ENCODE data around the gene KLRC4.
A peak's percentile ranks its signal among the peaks of the same experiment; 100 is the strongest.
"Not testable (repeated sequence)": the region's sequence is repeated elsewhere in the genome, so short reads cannot be mapped to it uniquely, and the experiment has no call there.

Gene KLRC4

GRCh38 chr12:10398168-10398567, 11.4 kb downstream of the KLRC4 start:
- no peak for TF ChIP-seq CTCF (IDR thresholded peaks at IDR 0.05; ENCODE audit: low read depth, low read length)
- no peak for DNase-seq (ENCODE audit: extremely low read depth, low read depth)

DNA sequence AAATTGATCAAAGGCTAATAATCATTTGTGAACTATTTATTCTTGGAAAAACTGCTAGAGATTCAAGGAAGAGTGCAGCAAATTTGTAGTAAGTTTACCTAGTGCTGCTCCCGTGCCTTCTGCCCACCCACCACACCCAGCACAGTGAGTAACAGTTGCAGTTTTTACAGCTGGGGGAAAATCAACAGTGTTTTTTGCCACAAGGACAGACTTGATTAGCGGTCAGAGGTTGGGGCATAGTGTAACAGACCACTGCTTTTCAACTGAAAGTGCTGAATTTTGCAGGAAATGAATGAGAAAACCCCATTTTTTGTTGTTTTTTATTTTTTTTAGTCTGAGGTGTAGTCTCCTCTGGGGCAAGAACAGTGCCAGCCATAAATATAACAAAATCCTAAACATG, 12.3 kb downstream of the KLRC4 start:
- no peak for DNase-seq (ENCODE audit: extremely low read depth, low read depth)

DNA sequence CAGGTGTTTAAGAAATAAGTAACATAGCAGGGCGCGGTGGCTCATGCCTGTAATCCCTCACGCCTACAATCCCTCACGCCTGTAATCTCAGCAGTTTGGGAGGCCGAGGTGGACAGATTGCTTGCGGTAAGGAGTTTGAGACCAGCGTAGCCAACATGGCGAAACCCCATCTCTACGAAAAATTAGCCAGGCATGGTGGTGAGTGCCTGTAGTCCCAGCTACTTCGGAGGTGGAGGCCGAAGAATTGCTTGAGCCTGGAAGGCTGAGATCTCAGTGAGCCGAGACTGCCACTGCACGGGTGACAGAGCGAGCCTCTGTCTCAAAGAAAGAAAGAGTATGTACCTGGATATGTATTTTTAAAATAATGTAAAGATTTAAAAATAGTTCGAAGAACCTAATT, 13.4 kb downstream of the KLRC4 start:
- not testable (repeated sequence) for DNase-seq (ENCODE audit: extremely low read depth, low read depth)

More for the DNA sequence above, 12.3 kb downstream of the KLRC4 start:
- no peak for TF ChIP-seq CTCF (IDR thresholded peaks at IDR 0.05; ENCODE audit: low read depth, low read length)

GRCh38 chr12:10395390-10395998, 14.1 kb downstream of the KLRC4 start:
- DNase-seq (ENCODE audit: extremely low read depth, low read depth): peak; percentile 56
- no peak for TF ChIP-seq CTCF (IDR thresholded peaks at IDR 0.05; ENCODE audit: low read depth, low read length)

DNA sequence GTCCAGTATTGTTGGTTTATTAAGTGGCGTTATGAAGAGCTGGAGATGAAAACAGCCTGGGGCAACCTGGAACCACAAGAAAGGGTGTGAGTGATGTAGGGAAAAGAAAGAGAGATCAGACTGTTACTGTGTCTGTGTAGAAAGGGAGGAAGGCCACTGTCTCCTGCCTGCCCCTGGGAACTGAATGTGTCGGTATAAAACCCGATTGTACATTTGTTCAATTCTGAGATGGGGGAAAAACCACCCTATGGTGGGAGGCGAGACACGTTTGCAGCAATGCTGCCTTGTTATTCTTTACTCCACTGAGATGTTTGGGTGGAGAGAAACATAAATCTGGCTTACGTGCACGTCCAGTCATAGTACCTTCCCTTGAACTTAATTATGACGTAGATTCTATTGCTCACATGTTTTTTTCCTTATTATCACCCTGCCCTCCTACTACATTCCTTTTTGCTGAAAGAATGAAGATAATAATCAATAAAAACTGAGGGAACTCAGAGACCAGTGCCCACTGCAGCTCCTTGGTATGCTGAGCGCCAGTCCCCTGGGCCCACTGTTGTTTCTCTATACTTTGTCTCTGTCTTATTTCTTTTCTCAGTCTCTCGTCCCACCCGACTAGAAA, 14.9 kb downstream of the KLRC4 start:
- not testable (repeated sequence) for DNase-seq (ENCODE audit: extremely low read depth, low read depth)

- DNase-seq (ENCODE audit: extremely low read depth, low read depth): no peak
- TF ChIP-seq CTCF (IDR thresholded peaks at IDR 0.05; ENCODE audit: low read depth, low read length): no peak
These were observed 16.3 kb downstream of the KLRC4 start for GRCh38 chr12:10393291-10393690.

- TF ChIP-seq CTCF (IDR thresholded peaks at IDR 0.05; ENCODE audit: low read depth, low read length): no peak
These were observed 17.1 kb downstream of the KLRC4 start for GRCh38 chr12:10392394-10392930.

GRCh38 chr12:10390991-10391390, 18.6 kb downstream of the KLRC4 start:
- DNase-seq (ENCODE audit: extremely low read depth, low read depth): not testable (repeated sequence)

More at GRCh38 chr12:10392394-10392930, 17.1 kb downstream of the KLRC4 start:
- DNase-seq (ENCODE audit: extremely low read depth, low read depth): peak; percentile 72

DNA sequence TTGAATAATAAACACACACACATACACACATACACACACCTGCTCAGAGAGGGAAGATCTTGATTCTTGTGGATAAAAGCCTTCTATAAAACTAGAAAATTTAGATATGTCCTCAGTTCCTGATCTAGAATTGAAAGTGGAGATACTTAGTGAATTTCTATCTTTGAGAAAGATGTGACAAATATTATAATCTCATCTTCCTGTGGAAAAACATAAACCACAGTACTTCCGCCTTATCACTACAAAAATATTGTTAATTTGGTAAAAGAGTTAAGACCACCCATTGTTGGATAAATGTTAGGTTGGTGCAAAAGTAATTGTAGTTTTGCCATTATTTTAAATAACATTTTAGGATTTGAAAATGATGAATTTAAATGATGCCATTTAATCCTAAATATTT, 19.7 kb downstream of the KLRC4 start, which contains the start of gene KLRK1:
Gene KLRK1, minus strand, starts transcription at position 138 of the 400 bp plus-strand sequence. CDS start 1,231 bp downstream, outside the sequence.
- DNase-seq (ENCODE audit: extremely low read depth, low read depth): no peak
- no peak for TF ChIP-seq CTCF (IDR thresholded peaks at IDR 0.05; ENCODE audit: low read depth, low read length)

Data from AG09319 (cell line).